Fibroblast of skin of back (primary cell): Measurements from ENCODE around the gene CORT.
A peak's percentile ranks its signal among the peaks of the same experiment; 100 is the strongest.
"Not testable (repeated sequence)": the region's sequence is repeated elsewhere in the genome, so short reads cannot be mapped to it uniquely, and the experiment has no call there.

ENCODE experiments used
- DNase-seq: peaks from one replicate; pipeline ENCODE4 v3.0.0-alpha.2; 2013

Gene CORT

DNA sequence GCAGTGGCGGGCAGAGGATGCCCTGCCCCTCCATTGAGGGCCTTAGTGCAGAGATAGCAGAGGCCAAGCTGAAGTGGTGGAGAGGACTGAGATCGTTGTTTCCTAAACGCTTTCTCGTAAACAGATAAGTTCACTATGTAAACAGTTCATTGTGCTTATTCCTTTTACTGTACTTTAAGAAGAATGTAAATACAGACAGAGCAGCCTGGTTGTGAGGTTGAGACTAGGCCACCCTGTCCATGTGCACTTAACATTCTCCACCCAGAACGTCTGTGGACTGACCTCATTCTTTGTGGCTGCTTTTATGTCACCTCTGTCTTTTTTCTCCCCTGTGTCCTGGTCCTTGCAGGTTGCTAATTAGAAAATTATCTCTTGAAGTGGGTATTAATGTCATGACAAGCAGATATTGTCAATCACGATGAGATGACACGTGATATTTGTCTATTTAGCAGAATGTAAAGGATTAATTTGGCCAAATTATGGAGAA lies 11.1 kb upstream of the CORT start:
- no peak for DNase-seq

DNA sequence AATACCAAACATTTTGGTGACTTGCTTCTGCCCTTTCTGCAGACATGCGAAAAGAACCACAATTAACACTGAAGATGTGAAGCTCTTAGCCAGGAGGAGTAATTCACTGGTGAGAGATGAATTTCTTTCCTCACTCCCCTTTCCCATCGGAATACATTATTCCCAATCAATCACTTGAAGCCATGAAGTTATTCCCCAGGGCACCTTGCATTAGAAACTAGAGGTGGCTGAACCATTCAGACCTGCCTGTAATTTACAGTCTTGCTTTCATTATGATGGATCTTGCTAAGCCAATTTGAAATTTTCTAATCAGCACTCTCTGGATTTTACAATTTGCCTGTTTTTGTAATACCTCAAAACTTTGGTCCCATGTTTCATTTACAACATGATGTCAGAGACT lies 9.5 kb upstream of the CORT start:
- no peak for DNase-seq

DNA sequence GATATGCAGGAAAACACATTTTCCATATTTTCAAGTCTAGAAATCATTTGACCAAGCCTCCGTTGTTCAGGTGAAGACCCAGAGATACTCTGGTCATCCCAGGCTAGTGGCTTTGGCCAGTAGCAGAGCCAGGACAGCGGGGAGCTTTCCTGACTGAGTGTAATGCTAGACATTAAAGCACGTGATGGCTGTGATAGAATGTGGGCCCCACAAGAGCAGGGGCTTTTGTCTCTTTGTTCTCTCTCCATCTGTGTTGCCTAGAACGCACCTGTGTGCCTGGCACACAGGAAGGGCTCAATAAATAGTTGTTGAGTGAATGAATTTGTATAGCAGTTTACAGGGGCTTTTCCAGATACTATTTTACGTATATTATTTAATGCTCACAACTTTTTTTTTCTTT lies 9.0 kb upstream of the CORT start:
- DNase-seq: no peak

DNA sequence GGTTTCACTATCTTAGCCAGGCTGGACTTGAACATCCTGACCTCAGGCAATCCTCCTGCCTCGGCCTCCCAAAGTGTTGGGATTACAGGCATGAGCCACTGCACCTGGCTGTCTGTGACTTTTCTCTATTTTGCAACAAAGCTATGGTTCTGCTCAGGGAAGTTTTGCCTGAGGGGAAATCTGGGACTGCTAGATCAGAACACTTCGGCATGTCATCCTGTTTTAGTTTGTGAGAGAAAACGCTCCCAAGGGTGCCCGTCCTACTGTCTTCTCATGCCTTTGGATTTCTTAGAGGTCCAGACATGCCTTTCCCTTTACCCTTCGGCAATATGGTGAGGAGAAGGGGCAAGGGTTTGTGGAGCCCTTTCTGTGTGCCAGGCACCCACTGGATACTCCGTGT lies 5.6 kb upstream of the CORT start:
- DNase-seq: no peak

DNA sequence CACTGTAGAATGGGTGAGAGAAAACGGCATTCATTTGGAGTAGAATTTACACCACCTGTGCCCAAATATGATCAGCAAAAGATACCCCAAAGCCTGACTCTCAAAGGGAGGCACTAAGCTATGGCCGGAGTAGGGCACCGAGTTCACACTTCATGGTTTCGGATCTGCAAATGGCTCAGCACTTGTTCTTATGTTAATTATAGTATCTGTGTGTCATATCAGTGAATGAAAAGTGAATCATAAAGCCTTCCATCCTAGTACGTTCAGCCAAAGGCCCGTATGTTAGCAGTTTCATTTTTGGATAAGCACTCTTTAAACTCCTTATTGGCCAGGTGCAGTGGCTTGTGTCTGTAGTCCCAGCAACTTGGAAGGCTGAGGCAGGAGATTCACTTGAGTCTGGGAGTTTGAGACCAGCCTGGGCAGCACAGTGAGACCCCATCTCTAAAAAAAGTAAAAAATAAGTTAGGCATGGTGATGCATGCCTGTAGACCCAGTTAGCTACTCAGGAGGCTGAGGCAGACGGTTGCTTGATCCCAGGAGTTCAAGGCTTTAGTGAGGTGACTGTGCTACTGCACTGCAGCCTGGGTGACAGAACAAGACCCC lies 4.9 kb upstream of the CORT start:
- no peak for DNase-seq

DNA sequence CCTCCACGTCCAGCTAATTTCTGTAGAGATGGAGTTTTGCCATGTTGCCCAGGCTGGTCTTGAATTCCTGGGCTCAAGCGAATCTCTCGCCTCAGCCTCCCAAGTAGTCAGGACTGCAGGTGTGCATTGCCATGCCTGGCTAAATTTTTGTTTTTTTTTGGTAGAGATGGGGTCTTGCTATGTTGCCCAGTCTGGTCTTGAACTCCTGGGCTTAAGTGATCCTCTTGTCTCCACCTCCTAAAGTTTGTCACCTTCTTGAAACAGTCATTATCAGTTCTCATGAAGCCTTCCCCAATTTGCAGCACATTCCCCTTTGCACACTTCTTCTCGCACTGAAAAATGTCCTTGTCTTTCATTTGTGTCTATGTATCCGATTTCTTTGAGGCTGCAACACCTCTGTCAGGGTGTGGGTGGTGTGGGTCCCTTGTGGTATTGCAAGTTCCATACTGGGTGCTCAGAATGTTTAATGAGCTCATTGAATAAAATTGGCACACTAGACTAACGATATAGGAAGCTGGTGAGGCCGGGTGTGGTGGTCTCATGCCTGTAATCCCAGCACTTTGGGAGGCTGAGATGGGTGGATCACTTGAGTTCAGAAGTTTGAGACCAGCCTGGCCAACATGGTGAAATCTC lies 2.9 kb upstream of the CORT start:
- DNase-seq: no peak

DNA sequence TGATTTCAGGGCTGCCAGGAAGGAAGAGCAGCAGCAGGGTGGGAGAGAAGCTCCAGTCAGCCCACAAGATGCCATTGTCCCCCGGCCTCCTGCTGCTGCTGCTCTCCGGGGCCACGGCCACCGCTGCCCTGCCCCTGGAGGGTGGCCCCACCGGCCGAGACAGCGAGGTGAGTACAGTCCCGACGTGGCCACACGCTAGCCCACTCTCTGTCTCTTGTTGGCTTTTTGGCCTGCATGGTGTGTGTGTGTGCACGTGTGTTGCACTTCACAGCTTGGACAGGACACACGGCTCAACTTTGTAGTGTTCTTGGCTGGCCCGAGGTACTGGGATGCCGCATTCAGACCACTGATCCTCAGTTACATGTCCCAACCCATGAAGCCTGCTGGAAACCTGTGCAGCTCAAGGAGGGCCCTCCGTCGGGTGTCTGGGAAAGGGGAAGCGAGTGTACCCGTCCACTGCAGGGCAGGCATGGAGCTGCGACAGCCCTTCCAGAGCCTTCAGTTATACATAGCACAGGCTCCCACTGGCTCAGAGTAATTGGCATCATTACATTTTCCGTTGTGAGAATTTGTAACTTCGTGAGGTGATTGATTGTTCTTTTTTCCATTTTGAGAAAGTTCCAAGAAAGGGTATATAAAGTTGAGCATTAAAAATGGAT lies 454 bp downstream of the CORT start:
- no peak for DNase-seq

DNA sequence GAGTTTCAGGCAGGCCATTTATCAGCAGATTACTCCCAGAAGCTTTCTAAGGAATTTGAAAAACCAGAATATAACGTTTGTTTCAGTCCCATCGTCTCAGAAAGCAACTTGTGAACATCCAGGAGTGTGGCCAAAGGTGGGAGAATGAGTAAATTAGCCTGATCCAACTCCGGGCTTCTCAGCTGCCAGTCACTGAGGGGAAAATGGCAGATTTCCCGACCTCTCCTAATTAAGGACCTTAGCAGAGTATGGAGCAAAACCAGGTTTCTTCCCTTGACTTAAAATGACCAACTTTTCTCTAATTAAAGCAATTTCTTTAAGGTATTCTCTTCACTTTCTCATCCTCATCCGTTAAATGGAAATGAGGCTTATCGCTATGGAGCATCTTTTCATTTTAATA lies 1.0 kb downstream of the CORT start:
- DNase-seq: no peak

DNA sequence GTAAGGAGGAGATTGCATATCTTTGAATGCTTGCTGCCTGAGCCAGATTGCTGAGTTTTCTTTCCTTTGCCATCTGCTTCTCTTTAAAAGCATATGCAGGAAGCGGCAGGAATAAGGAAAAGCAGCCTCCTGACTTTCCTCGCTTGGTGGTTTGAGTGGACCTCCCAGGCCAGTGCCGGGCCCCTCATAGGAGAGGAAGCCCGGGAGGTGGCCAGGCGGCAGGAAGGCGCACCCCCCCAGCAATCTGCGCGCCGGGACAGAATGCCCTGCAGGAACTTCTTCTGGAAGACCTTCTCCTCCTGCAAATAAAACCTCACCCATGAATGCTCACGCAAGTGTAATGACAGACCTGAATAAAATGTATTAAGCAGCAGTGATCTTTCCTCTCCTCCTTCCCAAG lies 1.5 kb downstream of the CORT start:
- DNase-seq: peak; percentile 59

DNA sequence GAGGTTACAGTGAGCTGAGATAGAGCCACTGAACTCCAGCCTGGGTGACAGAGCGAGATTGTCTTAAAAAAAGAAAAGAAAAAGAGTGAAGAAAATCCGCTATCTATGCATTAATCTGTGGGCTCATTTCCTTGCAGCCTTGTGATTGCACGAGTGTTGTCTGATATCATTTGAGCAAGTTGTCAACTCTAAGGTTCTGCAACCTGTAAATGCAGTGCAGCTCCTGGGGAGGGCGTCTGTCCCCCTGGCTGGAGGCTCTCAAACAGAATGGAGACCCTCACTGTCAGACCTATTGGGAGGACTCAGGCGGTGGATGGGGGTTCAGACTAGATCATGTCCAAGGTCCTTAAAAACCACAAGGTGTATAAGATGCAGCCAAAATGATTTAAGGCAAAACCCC lies 6.2 kb downstream of the CORT start:
- no peak for DNase-seq

DNA sequence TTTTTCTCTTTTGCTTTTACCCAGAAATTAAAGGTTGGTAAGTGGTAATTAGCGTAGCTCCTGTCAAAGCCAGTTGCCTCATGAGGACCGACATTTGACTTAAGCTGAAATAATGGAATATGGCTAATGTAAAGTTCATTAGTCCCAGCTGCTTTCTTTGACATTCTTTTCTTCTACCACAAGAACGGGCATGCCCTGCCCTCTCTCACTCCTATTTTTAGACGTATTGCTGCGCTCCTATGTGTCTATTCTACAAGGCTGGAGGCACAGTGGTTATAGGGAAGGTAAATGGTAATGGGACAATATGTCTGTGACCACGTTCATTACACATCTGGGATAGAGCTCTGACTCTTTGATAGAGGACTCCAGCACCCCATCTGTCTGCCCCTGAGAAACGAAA lies 6.8 kb downstream of the CORT start:
- peak; percentile 15 for DNase-seq

DNA sequence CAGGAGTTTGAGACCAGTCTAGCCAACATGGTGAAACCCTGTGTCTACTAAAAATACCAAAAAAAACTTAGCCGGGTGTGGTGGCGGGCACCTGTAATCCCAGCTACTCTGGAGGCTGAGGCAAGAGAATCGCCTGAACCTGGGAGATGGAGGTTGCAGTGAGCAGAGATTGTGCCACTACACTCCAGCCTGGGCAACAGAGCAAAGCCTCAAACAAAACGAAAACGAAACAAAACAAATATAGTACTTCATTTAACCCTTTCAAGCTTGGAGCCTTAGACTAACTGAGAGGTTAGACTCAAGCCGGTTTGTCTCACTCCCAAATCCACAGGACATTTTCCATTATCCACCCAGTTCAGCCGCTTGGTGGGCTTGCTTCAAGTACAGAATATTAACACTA lies 7.6 kb downstream of the CORT start:
- DNase-seq: not testable (repeated sequence)

DNA sequence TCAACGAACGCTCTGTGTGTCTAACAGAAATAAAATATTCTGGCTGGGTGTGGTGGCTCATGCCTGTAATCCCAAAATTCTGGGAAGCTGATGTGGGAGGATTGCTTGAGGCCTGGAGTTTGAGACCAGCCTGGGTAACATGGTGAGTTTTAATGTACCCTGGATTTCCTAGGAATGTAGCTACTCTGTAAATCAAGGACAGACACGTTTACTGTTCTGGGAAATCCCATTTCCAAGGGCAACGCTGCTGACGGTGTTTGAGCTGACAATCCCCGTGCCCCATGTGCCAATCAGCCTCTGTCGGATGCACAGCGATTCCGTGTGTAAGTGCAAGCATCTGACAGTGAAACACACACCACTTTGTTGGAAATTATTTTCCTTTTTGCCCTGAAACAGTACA lies 8.0 kb downstream of the CORT start:
- no peak for DNase-seq

DNA sequence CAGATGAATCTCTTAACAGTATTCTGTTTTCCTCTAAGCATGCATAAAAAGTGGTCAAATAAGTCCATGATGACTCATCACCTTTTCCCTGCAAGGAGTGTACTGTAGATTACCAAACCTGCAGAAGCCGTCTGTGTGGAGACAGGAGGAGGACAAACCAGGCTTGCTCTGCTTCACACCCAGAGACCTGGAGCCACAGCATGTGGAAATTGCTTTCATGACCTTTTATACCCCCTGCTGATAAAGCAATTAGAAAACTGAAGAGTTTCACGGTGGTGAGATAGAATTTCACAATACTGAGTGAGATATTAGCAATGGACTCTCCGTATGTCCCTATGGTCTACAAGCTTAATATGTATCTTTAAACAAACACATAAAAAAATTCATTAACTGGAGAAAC lies 9.4 kb downstream of the CORT start:
- peak; percentile 68 for DNase-seq

DNA sequence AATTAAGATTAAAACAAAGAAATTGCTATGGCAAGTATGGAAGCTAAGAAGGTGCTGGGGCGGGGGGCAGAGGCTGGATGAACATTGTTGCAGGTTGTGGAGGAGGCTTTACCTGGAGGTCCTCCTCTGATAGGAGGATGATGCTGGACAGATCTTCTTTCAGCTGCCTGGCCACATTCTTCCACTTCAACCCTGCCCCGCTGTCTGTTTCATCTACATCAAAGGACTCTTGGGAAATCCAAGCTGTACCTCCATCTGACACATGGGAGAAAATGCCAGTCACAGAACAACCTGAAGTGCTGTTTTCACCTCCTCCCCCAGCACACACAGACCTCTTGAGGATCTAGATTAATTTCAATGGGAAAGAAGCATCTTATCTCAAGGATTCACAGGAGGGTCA lies 17.2 kb downstream of the CORT start:
- no peak for DNase-seq

DNA sequence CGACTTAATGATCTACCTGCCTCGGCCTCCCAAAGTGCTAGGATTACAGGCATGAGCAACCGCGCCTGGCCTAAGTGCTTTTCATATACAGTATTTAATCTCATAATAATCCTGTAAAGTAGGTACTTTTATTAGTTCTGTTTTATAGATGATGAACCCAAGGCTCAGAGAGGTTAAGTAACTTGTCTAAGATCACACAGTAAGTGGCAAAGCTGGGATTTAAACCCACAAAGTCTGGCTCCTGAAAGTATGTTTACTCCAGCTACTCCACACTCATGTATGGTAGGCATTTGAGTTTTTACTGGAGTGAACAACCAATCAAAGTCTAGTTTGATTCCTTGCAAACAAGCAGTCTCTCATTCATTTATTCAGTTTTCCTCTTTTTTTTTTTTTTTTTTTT lies 20.2 kb downstream of the CORT start:
- DNase-seq: no peak

DNA sequence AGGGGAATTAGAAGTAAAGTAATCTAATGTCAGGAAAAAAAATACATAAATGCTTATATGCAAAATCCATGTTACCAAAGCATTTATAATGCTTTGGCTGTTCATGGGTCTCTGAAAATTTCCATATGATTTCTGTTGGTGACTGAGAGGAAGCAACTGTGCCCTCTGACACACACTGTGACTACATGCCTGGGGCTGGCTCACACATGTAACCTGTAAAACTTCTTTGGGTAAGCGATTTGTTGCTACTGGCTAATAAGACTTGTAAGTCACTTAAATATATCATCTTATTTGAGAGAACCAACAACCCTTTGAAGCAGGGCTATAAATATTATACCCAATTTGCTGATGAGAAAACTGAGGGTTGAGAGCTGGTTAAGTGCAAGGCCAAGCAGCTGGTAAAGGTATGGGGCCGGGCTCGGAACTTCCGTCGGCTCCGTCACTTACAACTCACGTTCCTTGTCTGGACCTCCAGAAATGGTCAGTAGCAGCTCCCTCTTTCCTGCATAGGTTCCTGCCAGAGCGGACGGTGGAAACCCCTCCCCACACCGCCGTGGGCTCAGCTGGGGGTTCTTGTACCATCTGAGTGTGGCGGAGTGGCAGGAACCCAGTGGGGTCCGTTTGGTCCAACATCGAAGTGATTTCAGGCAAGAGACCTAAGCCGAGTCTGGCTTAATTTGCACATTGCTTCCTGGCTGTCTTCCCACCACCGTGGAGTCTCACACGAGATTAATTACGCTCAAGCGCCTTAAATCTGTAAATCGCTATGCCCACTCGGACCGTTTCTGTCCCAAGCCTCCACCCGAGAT lies 21.8 kb downstream of the CORT start:
- DNase-seq: no peak

DNA sequence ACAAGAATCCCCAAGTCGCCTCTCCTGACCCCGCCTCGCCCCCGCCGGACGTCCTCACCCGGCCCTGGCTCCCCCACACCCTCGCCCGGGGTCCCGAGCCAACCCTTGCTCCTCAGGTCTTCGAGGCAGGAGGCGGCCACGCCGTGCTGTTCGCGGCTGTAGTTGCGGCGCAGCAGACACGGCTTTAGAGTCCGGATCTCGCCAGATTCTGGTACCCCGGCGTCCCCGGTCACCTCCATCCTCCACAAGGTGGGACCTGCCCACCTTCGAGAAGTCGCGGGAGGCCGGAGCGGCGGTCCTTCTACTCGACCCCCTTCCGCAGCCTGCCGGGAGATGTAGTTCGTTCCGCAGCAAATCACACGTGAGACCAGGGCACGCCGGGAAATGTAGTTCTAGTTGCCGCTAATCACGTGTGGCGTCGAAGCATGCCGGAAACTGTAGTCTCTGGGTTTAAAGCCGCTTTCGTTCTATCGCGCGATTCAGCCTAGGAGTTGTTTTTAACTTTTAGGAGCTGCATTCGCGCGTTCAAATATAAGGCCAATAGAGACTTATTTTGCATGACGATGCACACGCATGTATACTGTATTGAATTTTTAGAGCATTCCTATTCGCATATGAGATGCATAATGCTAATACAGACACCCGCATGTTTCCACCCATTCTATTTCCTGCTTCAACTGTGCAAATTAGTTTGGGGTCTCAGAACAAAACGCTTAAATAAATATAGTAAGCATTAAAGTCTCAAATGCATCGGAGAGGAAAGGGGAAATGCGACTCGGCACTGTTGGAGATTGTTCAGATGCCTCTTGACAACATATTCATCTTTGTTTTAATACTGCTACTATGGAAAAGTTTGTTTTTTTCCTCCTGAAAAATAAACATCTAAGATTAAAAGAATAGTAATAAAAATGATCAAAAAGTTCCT lies 22.7 kb downstream of the CORT start, which contains the start of gene DFFA:
Gene DFFA, minus strand, starts transcription at position 310 of the 925 bp plus-strand sequence. Its CDS starts 71 bp downstream, at position 239.
- peak; percentile 96 for DNase-seq

DNA sequence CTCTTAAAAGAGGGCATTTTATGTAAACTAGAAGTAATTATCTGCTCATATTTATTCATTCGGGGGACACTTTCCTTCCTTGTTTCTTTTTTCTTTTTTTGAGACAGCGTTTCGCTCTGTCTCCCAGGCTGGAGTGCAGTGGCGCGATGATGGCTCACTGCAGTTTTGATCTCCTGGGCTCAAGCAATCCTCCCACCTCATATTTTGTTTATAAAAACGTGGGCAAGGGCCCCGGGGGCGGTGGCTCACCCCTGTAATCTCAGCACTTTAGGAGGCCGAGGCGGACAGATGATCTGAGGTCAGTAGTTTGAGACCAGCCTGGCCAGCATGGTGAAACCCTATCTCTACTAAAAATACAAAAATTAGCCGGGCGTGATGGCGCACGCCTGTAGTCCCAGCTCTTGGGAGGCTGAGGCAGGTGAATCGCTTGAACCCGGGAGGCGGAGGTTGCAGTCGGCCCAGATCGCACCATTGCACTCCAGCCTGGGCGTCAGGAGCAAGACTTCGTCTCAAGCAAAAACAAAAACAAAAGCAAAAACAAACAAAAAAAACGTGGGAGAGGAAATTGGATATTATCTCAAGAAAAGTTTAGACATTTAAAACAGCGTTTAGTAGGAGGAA lies 23.4 kb downstream of the CORT start:
- DNase-seq: no peak

DNA sequence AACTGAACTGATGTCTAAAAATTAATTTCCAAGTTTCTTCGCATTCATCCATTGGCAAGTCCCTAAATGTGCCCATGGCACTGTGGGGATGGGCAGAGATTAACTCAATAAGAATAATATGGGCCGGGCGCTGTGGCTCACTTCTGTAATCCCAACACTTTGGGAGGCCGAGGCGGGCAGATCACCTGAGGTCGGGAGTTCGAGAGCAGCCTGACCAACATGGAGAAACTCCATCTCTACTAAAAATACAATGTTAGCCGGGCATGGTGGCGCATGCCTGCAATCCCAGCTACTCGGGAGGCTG lies 24.4 kb downstream of the CORT start:
- DNase-seq: not testable (repeated sequence)

DNA sequence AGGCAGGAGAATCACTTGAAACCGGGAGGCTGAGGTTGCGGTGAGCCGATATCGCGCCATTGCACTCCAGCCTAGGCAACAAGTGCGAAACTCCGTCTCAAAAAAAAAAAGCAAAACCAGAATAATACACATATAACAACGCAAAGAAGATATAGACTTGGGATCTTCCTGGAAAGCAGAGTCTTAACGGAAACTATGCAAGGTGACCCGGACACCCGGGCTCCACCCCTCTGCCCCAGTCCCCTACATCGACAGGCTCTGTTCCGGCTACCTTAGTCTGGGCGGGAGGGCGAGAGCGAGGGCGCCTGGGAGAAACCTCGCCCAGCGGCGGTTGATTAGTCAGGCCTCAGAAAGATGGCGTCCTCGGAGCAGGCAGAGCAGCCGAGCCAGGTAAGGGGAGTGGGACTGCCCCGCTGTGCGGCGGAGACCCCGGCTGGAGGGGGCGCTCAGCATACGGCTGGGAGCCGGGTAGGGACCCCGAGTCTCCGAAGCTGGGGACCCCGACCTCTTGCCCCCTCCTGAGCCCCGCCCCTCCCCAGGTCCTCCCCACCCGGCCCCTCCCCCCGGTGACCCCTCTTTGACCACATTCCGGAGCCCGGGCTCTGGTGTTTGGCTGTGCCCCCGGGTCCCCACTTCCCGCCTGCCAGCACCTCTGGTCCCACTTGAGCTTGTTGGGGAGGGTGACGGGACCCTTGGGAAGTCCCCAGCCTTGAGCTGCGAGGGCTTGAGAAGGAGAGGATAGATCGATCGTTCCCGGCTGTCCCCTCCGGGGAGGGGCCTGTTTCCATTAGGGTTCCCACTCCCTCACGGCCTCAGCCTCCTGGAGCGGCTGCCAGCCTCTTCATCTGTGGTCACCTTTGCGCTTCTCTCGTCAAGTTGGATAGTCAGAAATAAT lies 25.0 kb downstream of the CORT start, which contains the start of gene PEX14:
Gene PEX14, plus strand, starts transcription at position 338 of the 895 bp plus-strand sequence. Its CDS starts 17 bp downstream, at position 355.
- DNase-seq: peak; percentile 91
